ENCODE measurements around the gene MAGEB4.
"Not testable (repeated sequence)": the region's sequence is repeated elsewhere in the genome, so short reads cannot be mapped to it uniquely, and the experiment has no call there.

The MAGEB4 gene

GRCh38 chrX:30241724-30242415 lies at the start of gene MAGEB4:
Gene MAGEB4, plus strand, starts transcription at chrX:30242000. Its CDS starts 136 bp downstream, at chrX:30242136.
- H3K4me3 ChIP-seq (ENCODE audit: low read length): no peak within 1 kb of the TSS
- H3F3A ChIP-seq (ENCODE audit: control insufficient read depth, insufficient read depth): no peaks in the 10 kb centered on the region
- H4K20me1 ChIP-seq (ENCODE audit: control insufficient read depth, insufficient read depth, low read depth, low read length): no peaks in the 10 kb centered on the region
- no peaks in the 10 kb centered on the region for H3K9me2 ChIP-seq (replicated peaks; ENCODE audit: control insufficient read depth, low read length)
- H3K4me2 ChIP-seq (ENCODE audit: low read length): no peak within 1 kb of the TSS
- H3K27me3 ChIP-seq (ENCODE audit: control insufficient read depth, low read length): no peaks in the 10 kb centered on the region
- no peaks in the 10 kb centered on the region for H3K4me1 ChIP-seq (ENCODE audit: control insufficient read depth, low read length)
- H3K36me3 ChIP-seq (ENCODE audit: control insufficient read depth, low read length): no peaks in the 10 kb centered on the region
- no peaks in the 10 kb centered on the region for H3K79me2 ChIP-seq (ENCODE audit: control insufficient read depth, low read length)
- H3K9me3 ChIP-seq (ENCODE audit: control insufficient read depth, insufficient read depth, low read length): no peaks in the 10 kb centered on the region
- H3K27ac ChIP-seq (ENCODE audit: low read depth, low read length): no peak within 1 kb of the TSS
- no peak for TF ChIP-seq EZH2phosphoT487 (IDR thresholded peaks at IDR 0.05; ENCODE audit: borderline replicate concordance, low read length)
- TF ChIP-seq CTCF (IDR thresholded peaks at IDR 0.05; ENCODE audit: low read depth, low read length, poor library complexity, severe bottlenecking): no peak

GRCh38 chrX:30193910-30194309 lies 47.9 kb upstream of the MAGEB4 start:
- not testable (repeated sequence) for H3K27me3 ChIP-seq (ENCODE audit: control insufficient read depth, low read length); H3K9me3 ChIP-seq (ENCODE audit: control insufficient read depth, insufficient read depth, low read length); H3K36me3 ChIP-seq (ENCODE audit: control insufficient read depth, low read length); H3K4me3 ChIP-seq (ENCODE audit: low read length); H3K4me2 ChIP-seq (ENCODE audit: low read length); H3K4me1 ChIP-seq (ENCODE audit: control insufficient read depth, low read length); H3F3A ChIP-seq (ENCODE audit: control insufficient read depth, insufficient read depth); H3K79me2 ChIP-seq (ENCODE audit: control insufficient read depth, low read length); H3K27ac ChIP-seq (ENCODE audit: low read depth, low read length); H3K9me2 ChIP-seq (replicated peaks; ENCODE audit: control insufficient read depth, low read length); H4K20me1 ChIP-seq (ENCODE audit: control insufficient read depth, insufficient read depth, low read depth, low read length)

GRCh38 chrX:30196322-30196721 lies 45.5 kb upstream of the MAGEB4 start:
- H3K4me2 ChIP-seq (ENCODE audit: low read length): no peak overlapping the region
- no peaks in the 10 kb centered on the region for H3K4me1 ChIP-seq (ENCODE audit: control insufficient read depth, low read length)
- no peaks in the 10 kb centered on the region for H3K79me2 ChIP-seq (ENCODE audit: control insufficient read depth, low read length)
- H3F3A ChIP-seq (ENCODE audit: control insufficient read depth, insufficient read depth): no peaks in the 10 kb centered on the region
- no peak overlapping the region for H3K27ac ChIP-seq (ENCODE audit: low read depth, low read length)
- H4K20me1 ChIP-seq (ENCODE audit: control insufficient read depth, insufficient read depth, low read depth, low read length): no peaks in the 10 kb centered on the region
- H3K4me3 ChIP-seq (ENCODE audit: low read length): no peak overlapping the region
- H3K9me3 ChIP-seq (ENCODE audit: control insufficient read depth, insufficient read depth, low read length): no peaks in the 10 kb centered on the region
- no peaks in the 10 kb centered on the region for H3K9me2 ChIP-seq (replicated peaks; ENCODE audit: control insufficient read depth, low read length)
- no peaks in the 10 kb centered on the region for H3K27me3 ChIP-seq (ENCODE audit: control insufficient read depth, low read length)
- no peaks in the 10 kb centered on the region for H3K36me3 ChIP-seq (ENCODE audit: control insufficient read depth, low read length)
- no peak for TF ChIP-seq EZH2phosphoT487 (IDR thresholded peaks at IDR 0.05; ENCODE audit: borderline replicate concordance, low read length)
- TF ChIP-seq CTCF (IDR thresholded peaks at IDR 0.05; ENCODE audit: low read depth, low read length, poor library complexity, severe bottlenecking): peak; percentile 21

- Histone ChIP-seq H3K9me2 (replicated peaks; ENCODE audit: control insufficient read depth, low read length) (no peaks in the 10 kb centered on the region), H3K4me1 (ENCODE audit: control insufficient read depth, low read length) (no peaks in the 10 kb centered on the region), H3K27ac (ENCODE audit: low read depth, low read length) (no peak overlapping the region), H3K36me3 (ENCODE audit: control insufficient read depth, low read length) (no peaks in the 10 kb centered on the region), H3K4me2 (ENCODE audit: low read length) (no peak overlapping the region), H3K4me3 (ENCODE audit: low read length) (no peak overlapping the region), H4K20me1 (ENCODE audit: control insufficient read depth, insufficient read depth, low read depth, low read length) (no peaks in the 10 kb centered on the region), H3K79me2 (ENCODE audit: control insufficient read depth, low read length) (no peaks in the 10 kb centered on the region), H3K9me3 (ENCODE audit: control insufficient read depth, insufficient read depth, low read length) (no peaks in the 10 kb centered on the region), H3K27me3 (ENCODE audit: control insufficient read depth, low read length) (no peaks in the 10 kb centered on the region), H3F3A (ENCODE audit: control insufficient read depth, insufficient read depth) (no peaks in the 10 kb centered on the region)
- TF ChIP-seq EZH2phosphoT487 (IDR thresholded peaks at IDR 0.05; ENCODE audit: borderline replicate concordance, low read length) (no peak), CTCF (IDR thresholded peaks at IDR 0.05; ENCODE audit: low read depth, low read length, poor library complexity, severe bottlenecking) (no peak)
These were observed 29.6 kb upstream of the MAGEB4 start for GRCh38 chrX:30212172-30212571.

Measured in DOHH2 (cell line).